ENCODE results near the gene KRT8. TPM values are rescaled to one million over a fixed set of nuclear protein-coding genes. Genes with fewer than 3 reads are reported as not detected.
"Not testable (repeated sequence)": the region's sequence is repeated elsewhere in the genome, so short reads cannot be mapped to it uniquely, and the experiment has no call there.

The KRT8 gene
- 54.3 TPM for total RNA-seq

DNA sequence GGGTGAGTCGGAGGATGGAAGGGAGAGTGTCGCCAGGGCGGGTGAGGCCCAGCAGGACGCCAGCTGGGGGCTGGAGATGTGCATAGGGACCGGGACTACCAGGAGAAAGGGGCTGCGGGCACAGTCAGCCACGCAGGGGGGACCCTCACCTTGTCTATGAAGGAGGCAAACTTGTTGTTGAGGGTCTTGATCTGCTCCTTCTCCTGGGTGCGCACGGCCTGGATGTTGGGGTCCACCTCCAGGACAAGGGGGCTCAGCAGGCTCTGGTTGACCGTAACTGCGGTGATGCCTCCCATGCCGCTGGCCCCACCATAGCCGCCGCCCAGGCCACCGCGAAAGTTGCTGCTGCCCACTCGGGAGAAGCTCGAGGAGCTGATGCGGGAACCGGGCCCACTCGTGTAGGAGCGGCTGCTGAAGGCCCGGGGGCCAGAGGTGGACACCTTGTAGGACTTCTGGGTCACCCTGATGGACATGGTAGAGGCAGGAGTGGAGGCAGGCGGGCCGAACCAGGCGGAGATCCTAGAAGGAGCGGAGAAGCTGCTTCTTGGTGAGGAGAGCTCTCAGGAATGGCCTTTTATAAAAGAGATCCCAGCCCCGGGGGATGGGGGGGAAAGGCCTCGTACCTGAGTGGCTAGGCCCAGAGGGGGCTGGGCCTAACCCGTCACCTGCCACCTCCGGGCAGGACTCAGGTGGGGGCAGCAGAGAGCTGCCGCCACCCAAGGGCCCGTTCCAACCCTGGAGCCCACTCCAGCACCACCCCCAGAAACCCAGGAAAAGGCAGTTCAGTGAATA lies at the start of gene KRT8:
Gene KRT8 (minus strand): TSS at position 568 of the 792 bp plus-strand sequence. CDS start 95 bp downstream, at position 473.
- H3K27me3 ChIP-seq, H3K9me3 ChIP-seq, H3K4me1 ChIP-seq: not testable (repeated sequence)
- Histone ChIP-seq H3K27ac (peak within 1 kb of the TSS; percentile 68 to 83), H3K36me3 (peaks cover 0 to 22% of the 10 kb centered on the region in 2 donors), H3K4me3 (peak within 1 kb of the TSS; percentile 71 to 73)
- DNase-seq (ENCODE audit: low spot score in 2 of 2), result peak in 1 of 2 donors; percentile 79
- intact Hi-C loops (cut with DNase I), result loop anchor here (2.0 to 5.0 kb wide), 2 partner anchors 22 to 78 kb away; no protein-coding TSS in a partner anchor
- TF ChIP-seq, protein P1, sequence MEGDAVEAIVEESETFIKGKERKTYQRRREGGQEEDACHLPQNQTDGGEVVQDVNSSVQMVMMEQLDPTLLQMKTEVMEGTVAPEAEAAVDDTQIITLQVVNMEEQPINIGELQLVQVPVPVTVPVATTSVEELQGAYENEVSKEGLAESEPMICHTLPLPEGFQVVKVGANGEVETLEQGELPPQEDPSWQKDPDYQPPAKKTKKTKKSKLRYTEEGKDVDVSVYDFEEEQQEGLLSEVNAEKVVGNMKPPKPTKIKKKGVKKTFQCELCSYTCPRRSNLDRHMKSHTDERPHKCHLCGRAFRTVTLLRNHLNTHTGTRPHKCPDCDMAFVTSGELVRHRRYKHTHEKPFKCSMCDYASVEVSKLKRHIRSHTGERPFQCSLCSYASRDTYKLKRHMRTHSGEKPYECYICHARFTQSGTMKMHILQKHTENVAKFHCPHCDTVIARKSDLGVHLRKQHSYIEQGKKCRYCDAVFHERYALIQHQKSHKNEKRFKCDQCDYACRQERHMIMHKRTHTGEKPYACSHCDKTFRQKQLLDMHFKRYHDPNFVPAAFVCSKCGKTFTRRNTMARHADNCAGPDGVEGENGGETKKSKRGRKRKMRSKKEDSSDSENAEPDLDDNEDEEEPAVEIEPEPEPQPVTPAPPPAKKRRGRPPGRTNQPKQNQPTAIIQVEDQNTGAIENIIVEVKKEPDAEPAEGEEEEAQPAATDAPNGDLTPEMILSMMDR (IDR thresholded peaks at IDR 0.05), result peak in 2 of 3 experiments; percentile 12 to 28

GRCh38 chr12:52953181-52953841 lies 48.4 kb upstream of the KRT8 start:
- Histone ChIP-seq H3K27ac (no peak overlapping the region), H3K36me3 (no peaks in the 10 kb centered on the region), H3K9me3 (no peaks in the 10 kb centered on the region), H3K27me3 (no peaks in the 10 kb centered on the region), H3K4me1 (peaks cover 0 to 6% of the 10 kb centered on the region in 2 donors), H3K4me3 (no peak overlapping the region)
- intact Hi-C loops (cut with DNase I), result no loop called here
- DNase-seq (ENCODE audit: low spot score in 2 of 2), result no peak
- TF ChIP-seq, protein P1 (IDR thresholded peaks at IDR 0.05), result no peak

- no peak for DNase-seq (ENCODE audit: low spot score in 2 of 2)
- Histone ChIP-seq H3K9me3 (no peaks in the 10 kb centered on the region), H3K27me3 (no peaks in the 10 kb centered on the region), H3K4me3 (no peak overlapping the region), H3K4me1 (peaks cover 0 to 6% of the 10 kb centered on the region in 2 donors), H3K36me3 (no peaks in the 10 kb centered on the region), H3K27ac (no peak overlapping the region)
- intact Hi-C loops (cut with DNase I), result no loop called here
- TF ChIP-seq, protein P1 (IDR thresholded peaks at IDR 0.05), result no peak
Observed at GRCh38 chr12:52952076-52952801, 47.4 kb upstream of the KRT8 start.

DNA sequence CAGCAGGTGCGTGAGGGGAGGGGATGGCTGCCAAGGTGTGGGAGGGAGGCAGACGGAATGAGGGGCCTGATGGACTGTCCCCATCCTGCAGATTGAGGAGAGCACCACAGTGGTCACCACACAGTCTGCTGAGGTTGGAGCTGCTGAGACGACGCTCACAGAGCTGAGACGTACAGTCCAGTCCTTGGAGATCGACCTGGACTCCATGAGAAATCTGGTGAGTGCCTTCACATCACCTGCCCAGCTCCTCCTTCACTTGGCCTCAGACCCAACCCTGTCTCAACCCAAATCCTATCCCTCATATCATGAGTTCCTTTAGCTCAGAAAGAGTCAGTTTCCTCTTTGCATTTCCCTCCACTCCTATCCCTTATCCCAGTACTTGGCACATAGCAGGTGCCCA lies 46.8 kb upstream of the KRT8 start:
- intact Hi-C loops (cut with DNase I), result no loop called here
- TF ChIP-seq, protein P1 (IDR thresholded peaks at IDR 0.05), result no peak
- Histone ChIP-seq H3K4me3 (no peak overlapping the region), H3K4me1 (peaks cover 0 to 6% of the 10 kb centered on the region in 2 donors), H3K9me3 (no peaks in the 10 kb centered on the region), H3K27me3 (no peaks in the 10 kb centered on the region), H3K36me3 (no peaks in the 10 kb centered on the region), H3K27ac (no peak overlapping the region)
- no peak for DNase-seq (ENCODE audit: low spot score in 2 of 2)

DNA sequence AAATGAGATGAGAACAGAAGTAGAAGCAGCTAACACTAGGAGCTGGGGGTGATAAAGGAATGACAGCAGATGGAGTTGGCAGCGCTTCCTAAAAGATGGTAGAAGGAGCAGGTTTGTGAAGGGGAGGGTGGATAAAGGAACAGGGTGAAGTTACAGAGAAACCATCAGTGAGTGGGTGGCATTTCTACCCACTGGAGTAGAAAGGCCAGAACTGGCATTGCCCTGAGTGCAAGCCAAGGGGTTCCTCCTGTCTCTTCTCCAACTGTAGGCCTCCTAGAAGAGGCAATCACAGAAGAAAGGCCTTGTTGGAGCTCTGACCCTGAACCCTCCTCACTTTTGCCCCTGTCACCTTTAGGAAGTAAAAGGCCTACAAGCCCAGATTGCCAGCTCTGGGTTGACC lies 46.2 kb upstream of the KRT8 start:
- DNase-seq (ENCODE audit: low spot score in 2 of 2), result no peak
- Histone ChIP-seq H3K9me3 (no peaks in the 10 kb centered on the region), H3K27me3 (no peaks in the 10 kb centered on the region), H3K36me3 (no peaks in the 10 kb centered on the region), H3K4me1 (peaks cover 0 to 6% of the 10 kb centered on the region in 2 donors), H3K27ac (no peak overlapping the region), H3K4me3 (no peak overlapping the region)
- intact Hi-C loops (cut with DNase I), result no loop called here
- TF ChIP-seq, protein P1 (IDR thresholded peaks at IDR 0.05), result no peak

Data from ascending aorta (tissue), 2 donors.